GM18517 (cell line): ENCODE results near the gene GLO1.
"Not testable (repeated sequence)": the region's sequence is repeated elsewhere in the genome, so short reads cannot be mapped to it uniquely, and the experiment has no call there.

Experiments
- ATAC-seq: cut with Tn5 transposase; IDR thresholded peaks from one replicate; pipeline ENCODE4 v1.9.1; 2021; ENCODE audit warnings: mild to moderate bottlenecking, moderate library complexity; ENCODE audit not compliant: unreplicated experiment

GLO1 gene

GRCh38 chr6:38708496-38708895 lies 5.6 kb upstream of the GLO1 start:
- no peak for ATAC-seq

- ATAC-seq: no peak
Measured at GRCh38 chr6:38705924-38706323, 3.0 kb upstream of the GLO1 start.

GRCh38 chr6:38703949-38704590 lies 1.1 kb upstream of the GLO1 start:
- no peak for ATAC-seq

GRCh38 chr6:38701551-38701950 lies 1.4 kb downstream of the GLO1 start:
- ATAC-seq: no peak

GRCh38 chr6:38699702-38700101 lies 3.2 kb downstream of the GLO1 start:
- ATAC-seq: not testable (repeated sequence)

- no peak for ATAC-seq
Measured at GRCh38 chr6:38697846-38698245, 5.1 kb downstream of the GLO1 start.

GRCh38 chr6:38696345-38696744 lies 6.6 kb downstream of the GLO1 start:
- ATAC-seq: no peak

GRCh38 chr6:38695933-38696332 lies 7.0 kb downstream of the GLO1 start:
- no peak for ATAC-seq

GRCh38 chr6:38695227-38695900 lies 7.6 kb downstream of the GLO1 start:
- no peak for ATAC-seq

- no peak for ATAC-seq
Measured at GRCh38 chr6:38688579-38689087, 14.3 kb downstream of the GLO1 start.

- ATAC-seq: no peak
Measured at GRCh38 chr6:38687549-38687948, 15.4 kb downstream of the GLO1 start.

- no peak for ATAC-seq
Measured at GRCh38 chr6:38687043-38687353, 15.9 kb downstream of the GLO1 start.

GRCh38 chr6:38686270-38687042 lies 16.5 kb downstream of the GLO1 start:
- no peak for ATAC-seq

GRCh38 chr6:38684904-38685303 lies 18.0 kb downstream of the GLO1 start:
- no peak for ATAC-seq

- ATAC-seq: no peak
Measured at GRCh38 chr6:38684237-38684636, 18.7 kb downstream of the GLO1 start.

- ATAC-seq: no peak
Measured at GRCh38 chr6:38681850-38682249, 21.1 kb downstream of the GLO1 start.

- no peak for ATAC-seq
Measured at GRCh38 chr6:38679668-38680067, 23.3 kb downstream of the GLO1 start.

GRCh38 chr6:38678178-38678760 lies 24.7 kb downstream of the GLO1 start:
- no peak for ATAC-seq

GRCh38 chr6:38676974-38677544 lies 25.9 kb downstream of the GLO1 start:
- no peak for ATAC-seq

GRCh38 chr6:38676236-38676973 lies 26.5 kb downstream of the GLO1 start:
- no peak for ATAC-seq
